Body of pancreas (tissue), 4 donors: ENCODE results near the gene DOCK3.

Experiments
- CTCF ChIP-seq, 7 experiments: fragments of 450-650 bp in 4 of 7; fragments of 200-600 bp in 3 of 7; sonication (generic) in 3 of 7; IDR thresholded peaks; one replicate each; pipeline ENCODE4 v1.5.1; 2016 to 2019; ENCODE audit warnings: antibody characterized with exemption in 7 of 7
- POLR2A ChIP-seq, 3 donors: fragments of 450-650 bp; IDR thresholded peaks; one replicate each; pipeline ENCODE4 v1.6.1; 2016; ENCODE audit warnings: antibody characterized with exemption in 3 of 3, mild to moderate bottlenecking in 2 of 3

DNA sequence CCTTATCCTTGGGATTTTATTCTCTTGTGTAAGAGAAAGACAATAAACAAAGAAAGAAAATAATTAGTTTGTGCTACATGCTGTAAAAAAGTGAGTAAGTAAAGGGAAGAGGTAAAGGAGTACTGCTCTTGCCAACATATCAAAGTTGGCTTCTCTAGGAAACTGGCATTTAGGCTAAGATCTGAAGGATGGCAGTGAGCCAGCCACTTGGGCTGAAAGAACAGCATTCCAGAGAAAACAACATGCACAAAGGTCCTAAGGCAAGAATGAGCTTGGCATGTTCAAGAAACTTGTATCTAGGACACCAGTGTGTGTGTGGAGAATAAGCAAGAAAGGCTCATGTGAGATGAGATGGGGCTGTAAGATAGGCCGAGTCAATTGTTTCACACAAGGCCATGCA, 464.9 kb downstream of the DOCK3 start:
- no peak for TF ChIP-seq CTCF (IDR thresholded peaks at IDR 0.05)
- TF ChIP-seq POLR2A (IDR thresholded peaks at IDR 0.05), result no peak
